ENCODE results near the gene CTSO.

- TF ChIP-seq CTCF (IDR thresholded peaks at IDR 0.05; ENCODE audit: poor library complexity) = no peak
- no peak for TF ChIP-seq EZH2 (IDR thresholded peaks at IDR 0.05; ENCODE audit: borderline replicate concordance)
- TF ChIP-seq EZH2phosphoT487 (IDR thresholded peaks at IDR 0.05; ENCODE audit: low read depth, severe bottlenecking, unreplicated experiment) = no peak
Measured at GRCh38 chr4:155941085-155941790, 12.4 kb downstream of the CTSO start.

Measured in hepatocyte (in vitro differentiated cells).